ENCODE results near the gene DTNB.
"Not testable (repeated sequence)": the region's sequence is repeated elsewhere in the genome, so short reads cannot be mapped to it uniquely, and the experiment has no call there.

Gene DTNB

DNA sequence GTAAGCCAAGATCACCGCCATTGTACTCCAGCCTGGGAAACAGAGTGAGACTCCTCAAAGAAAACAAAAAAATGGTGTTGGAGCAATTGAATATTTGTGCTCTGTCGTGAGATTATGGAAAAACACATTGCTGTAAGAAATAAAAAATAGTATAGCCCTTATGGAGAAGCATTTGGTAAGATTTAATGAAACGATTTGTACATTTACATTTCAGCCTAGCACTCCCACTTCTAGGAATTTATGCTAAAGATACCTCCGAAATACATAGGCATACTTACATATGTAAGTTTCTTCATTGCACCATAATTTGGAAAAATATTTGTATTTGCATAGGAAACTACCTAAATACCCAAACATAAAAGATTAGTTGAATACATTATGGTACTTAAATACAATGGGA is 8.7 kb upstream of the DTNB start:
- DNase-seq = no peak

DNA sequence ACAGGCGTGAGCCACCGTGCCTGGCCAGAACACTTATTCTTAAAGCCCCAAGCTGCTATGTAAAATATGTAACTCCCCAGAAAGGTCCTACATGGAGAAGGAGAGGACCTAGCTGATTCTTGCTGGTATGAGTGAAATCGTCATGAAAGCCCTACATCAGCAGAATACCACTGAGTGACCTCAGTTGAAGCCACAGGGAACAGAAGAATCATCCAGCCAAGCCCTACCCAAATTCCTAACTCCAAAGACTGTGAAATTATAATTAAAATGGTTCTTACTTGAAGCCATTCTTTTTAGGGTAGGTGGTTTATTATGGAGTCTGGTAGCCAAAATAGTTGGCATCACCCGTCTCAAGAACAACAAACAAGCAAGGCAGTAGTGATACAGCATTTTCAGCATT is 4.5 kb upstream of the DTNB start:
- no peak for DNase-seq

- no peak for DNase-seq
Observed at GRCh38 chr2:25674077-25674362, 643 bp upstream of the DTNB start.

- DNase-seq = peak in 1 of 2 experiments; percentile 61
Observed at GRCh38 chr2:25672494-25673299, 680 bp downstream of the DTNB start.

GRCh38 chr2:25671622-25672021 is 1.8 kb downstream of the DTNB start:
- DNase-seq = no peak

DNA sequence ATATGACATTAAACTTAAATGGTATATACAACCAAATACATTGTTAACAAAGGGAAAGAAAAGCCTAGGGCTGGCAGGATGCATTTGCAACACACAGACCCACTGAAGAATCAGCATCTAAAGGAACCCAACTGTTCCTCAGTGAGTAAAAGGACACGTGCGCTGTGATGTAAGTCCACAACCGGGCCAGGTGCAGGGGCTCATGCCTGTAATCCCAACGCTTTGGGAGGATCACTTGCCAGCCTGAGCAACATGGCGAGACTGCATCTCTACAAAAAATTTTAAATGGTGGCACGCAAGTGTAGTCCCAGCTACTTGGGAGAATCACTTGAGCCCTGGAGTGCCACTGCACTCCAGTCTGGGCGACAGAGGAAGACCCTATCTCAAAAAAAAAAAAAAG is 3.9 kb downstream of the DTNB start:
- no peak for DNase-seq

- DNase-seq = no peak
Observed at GRCh38 chr2:25666218-25666617, 7.2 kb downstream of the DTNB start.

DNA sequence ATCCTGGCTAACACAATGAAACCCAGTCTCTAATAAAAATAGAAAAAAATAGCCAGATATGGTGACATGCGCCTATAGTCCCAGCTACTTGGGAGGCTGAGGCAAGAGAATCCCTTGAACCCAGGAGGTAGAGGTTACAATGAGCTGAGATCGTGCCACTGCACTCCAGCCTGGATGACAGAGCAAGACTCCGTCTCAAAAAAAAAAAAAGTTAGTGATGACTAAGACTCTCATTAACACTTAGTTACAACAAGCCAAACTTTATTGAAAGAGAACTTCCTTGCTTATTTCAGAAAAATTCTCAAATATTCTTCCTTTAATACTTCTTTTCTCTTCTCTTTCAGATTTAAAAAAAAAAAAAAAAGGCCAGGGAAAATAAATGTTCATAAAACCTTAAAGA is 7.9 kb downstream of the DTNB start:
- not testable (repeated sequence) for DNase-seq

- DNase-seq = no peak
Observed at GRCh38 chr2:25664965-25665307, 8.4 kb downstream of the DTNB start.

DNA sequence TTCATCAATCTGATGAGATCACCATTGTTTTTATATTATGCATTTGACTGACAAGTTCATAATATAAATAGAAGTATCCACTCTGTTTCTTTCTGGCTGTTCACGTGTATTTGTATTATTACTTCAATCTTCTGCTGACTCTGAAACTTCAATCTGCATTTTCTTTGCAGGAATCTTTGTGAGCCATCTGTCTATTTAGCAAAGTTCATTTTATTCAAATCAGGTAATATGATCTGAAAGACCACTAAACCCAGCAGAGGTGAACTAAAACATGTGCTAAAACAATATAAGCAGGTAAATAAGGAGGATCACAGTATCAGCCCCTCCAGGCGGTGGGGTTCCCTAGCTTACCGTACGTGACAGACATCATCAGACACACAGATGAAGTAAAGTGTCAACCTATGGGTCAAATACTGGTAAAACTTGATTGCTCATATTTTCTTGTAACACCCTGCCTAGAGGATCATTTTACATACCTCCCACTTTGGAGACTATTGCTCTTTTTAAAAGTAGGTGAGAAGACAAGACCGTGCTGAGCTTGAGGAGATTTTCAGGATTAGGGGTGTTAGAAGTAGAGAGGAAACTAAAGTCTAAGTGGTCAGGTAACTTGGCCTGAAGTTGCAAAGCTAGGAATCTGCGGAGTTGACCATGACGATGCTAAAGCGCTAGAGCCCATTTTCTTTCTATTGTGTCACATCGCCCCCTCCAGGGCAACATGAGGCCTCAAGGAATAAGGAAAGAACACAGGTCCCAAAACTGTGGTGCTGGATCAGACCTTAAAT is 9.0 kb downstream of the DTNB start:
- peak in 1 of 2 experiments; percentile 13 for DNase-seq

GRCh38 chr2:25655316-25655715 is 18.1 kb downstream of the DTNB start:
- no peak for DNase-seq

GRCh38 chr2:25654801-25655200 is 18.6 kb downstream of the DTNB start:
- no peak for DNase-seq

DNA sequence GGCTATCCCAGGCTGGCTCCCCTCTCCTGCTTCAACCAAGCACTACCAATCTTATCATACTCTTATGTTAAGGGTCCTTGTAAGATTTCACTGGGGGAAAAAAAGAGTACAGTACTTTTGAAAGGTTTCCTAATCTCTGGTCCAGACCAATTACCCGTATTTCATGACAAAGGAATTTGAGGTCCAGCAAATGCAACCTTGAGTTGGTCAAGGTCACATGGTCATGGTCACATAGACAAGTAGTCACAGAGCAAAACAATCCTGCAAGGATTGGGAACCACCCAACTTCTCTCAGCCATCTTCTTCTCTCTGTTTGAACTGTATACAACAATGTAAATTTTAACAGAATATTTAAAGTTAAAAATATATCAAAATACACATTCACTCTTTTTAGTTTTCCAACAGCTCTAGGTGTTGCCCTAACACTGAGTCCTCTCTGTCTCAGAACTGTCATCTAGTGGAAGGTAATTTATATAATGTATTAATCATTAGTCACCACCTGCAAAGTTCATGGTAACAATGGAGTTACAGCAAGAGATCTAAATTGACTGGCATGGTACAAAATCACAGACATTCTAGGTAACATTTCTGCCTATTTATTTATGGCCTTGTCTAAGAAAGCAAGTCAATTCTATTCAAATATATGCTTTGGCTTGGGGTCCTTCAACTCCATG is 21.5 kb downstream of the DTNB start:
- DNase-seq = no peak

DNA sequence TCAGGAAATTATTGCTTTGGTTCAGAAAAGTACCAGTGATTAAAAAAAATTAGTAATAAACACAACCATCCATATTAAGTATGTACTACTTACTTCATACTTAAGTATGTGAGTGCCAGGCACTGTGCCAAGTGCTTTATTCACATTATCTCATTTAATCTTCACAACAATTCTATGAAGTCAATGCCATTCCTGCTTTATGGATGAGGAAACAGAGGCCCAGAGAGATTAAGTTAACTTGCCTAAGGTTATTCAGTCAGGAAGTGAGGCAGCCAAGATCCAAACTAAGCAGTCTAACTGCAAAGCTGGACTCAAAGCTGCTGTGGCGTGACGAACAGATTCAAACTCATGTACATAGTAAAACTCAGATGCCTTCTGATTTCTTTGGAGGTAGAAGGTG is 22.3 kb downstream of the DTNB start:
- DNase-seq = no peak

DNA sequence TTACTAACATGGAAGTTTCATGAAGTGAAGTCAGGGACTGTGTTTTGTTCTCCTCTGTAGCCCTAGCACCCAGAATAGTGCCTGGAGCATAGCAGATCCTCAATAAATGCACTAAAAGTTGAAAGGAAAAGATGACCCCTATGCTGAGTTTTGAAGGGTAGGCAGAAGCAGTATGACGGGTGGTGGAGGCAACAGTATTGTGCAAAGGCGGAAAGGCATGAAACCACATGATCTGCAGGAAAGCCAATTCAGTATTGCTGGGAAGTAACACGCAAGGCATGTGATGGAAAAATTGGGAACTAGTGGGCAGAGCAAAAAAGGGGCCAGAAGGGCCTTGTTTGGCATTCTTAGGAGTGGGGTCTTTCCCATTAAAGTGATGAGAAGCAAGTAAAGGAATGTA is 23.1 kb downstream of the DTNB start:
- no peak for DNase-seq

DNA sequence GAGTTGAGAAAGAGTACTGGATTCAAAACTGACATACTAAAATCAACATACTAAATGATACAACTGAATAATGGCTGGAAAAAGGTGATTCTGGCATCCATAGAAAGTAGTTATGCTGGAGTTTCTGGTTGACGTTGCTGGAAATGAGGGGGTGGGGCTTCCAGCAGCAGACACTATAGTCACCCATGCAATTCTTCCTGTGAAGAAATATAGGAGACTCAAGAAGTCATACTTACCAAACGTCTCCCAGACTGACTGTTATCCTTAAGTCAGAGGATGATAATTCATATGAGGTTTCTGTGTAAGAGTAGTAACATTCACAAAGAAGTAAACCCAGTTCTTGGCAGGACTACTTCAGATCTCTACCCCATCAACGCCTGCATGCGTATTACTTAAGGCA is 23.6 kb downstream of the DTNB start:
- DNase-seq = no peak

DNA sequence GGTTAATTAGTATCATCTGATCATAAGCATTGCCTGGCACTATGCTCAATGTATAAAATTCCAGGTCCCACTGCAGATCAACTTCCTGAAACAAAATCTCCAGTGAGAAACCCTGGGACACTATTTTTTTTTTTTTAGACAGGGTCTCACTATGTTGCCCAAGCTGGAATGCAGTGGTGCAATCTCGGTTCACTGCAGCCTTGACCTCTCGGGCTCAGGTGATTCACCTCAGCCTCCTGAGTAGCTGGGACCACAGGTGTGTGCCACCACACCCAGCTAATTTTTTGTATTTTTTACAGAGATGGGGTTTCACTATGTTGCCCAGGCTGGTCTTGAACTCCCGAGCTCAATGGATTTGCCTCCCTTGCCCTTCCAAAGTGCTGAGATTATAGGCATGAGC is 31.1 kb downstream of the DTNB start:
- no peak for DNase-seq

DNA sequence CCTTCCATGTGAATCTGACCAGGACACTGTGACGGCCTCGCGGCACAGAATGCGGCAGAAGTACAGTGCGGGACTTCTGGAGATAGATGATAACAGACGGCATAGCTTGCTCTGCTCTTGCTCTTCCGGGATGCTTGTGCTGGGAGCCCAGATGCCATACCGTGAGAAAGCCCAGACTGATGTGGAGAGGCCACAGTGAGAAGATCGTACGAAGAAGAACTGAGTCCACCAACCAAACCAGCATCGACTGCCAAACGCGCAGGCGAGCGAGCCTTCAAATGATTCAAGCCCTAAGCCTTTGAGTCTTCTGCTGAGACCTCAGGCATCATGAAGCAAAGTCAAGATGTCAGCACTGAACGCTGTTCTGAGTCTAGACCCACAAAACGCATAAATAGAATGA is 33.7 kb downstream of the DTNB start:
- no peak for DNase-seq

GRCh38 chr2:25639131-25639530 is 34.2 kb downstream of the DTNB start:
- no peak for DNase-seq

DNA sequence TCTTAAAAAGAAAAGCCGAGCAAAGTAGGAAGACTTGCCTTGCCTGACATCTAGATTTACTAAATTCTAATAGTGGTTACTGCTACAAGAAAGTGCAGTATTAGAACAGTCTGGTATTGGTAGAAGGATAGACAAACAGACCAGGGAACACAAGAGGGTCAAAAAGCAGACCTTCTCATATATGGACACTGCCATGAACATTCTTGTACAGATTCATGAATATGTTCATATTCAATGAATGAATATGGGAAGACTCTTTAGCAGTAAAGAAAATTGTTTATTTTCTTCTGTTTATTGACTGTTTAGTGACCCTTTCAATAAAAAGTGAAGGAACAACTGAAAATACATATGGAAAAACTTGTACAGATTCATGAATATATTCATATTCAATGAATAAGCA is 37.6 kb downstream of the DTNB start:
- DNase-seq = no peak

GRCh38 chr2:25633801-25634200 is 39.6 kb downstream of the DTNB start:
- not testable (repeated sequence) for DNase-seq

- no peak for DNase-seq
Observed at GRCh38 chr2:25632396-25632795, 41.0 kb downstream of the DTNB start.

GRCh38 chr2:25624635-25625034 is 48.7 kb downstream of the DTNB start:
- DNase-seq = no peak

- DNase-seq = no peak
Observed at GRCh38 chr2:25623361-25623760, 50.0 kb downstream of the DTNB start.
